ENCODE measurements around the gene MRPL20.
A peak's percentile ranks its signal among the peaks of the same experiment; 100 is the strongest.
"Not testable (repeated sequence)": the region's sequence is repeated elsewhere in the genome, so short reads cannot be mapped to it uniquely, and the experiment has no call there.

MRPL20 gene

DNA sequence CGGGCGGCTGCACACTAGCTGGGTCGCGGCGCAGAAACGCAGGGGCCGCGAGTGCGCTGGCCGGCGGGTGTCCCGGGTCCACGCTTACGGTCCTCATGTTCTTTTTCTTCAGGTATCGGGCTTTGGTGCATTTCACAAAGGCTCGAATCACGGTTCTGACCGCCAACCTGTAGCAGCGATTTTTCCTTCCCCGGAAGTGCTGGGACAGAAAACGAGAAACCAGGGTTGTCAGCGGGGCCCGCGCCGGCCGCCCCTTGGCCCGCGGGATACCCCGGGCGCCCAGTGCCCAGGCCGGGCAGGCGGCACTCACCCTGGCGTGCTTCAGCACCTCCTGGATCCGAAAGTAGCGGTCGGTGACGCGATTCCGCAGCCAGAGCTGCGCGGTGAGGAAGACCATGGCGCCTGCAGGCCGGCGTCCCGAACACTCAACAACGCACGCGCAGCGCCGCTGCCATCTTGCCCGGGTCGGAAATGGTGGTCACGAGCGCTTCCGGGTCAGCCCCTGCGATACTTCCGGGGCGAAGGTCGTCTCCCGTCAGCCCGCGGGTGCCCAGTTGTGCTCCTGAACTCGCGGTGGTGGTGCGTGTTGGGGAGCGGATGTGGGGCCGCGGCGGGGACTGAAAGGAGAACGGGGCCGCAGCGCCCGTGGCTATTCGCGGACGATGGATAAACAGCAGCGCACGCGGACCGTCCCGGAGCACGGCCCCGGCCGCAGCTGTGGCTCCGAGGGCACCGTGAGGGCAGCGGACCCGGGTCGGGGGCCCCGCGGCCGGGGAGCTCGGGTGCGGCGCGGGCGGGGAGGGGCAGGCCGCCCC, at the start of gene MRPL20:
Gene MRPL20 (minus strand): TSS at position 473 of the 815 bp plus-strand sequence. CDS start 76 bp downstream, at position 397.
- DNase-seq (ENCODE audit: low spot score): peak; percentile 92

- not testable (repeated sequence) for DNase-seq (ENCODE audit: low spot score)
These were observed 49.7 kb upstream of the MRPL20 start for GRCh38 chr1:1456683-1457255.

GRCh38 chr1:1455934-1456333, 48.8 kb upstream of the MRPL20 start:
- not testable (repeated sequence) for DNase-seq (ENCODE audit: low spot score)

- DNase-seq (ENCODE audit: low spot score): no peak
These were observed 48.3 kb upstream of the MRPL20 start for GRCh38 chr1:1455366-1455884.

GRCh38 chr1:1454286-1455056, 47.4 kb upstream of the MRPL20 start:
- not testable (repeated sequence) for DNase-seq (ENCODE audit: low spot score)

GRCh38 chr1:1452882-1453281, 45.8 kb upstream of the MRPL20 start:
- DNase-seq (ENCODE audit: low spot score): no peak

GRCh38 chr1:1452365-1452739, 45.3 kb upstream of the MRPL20 start:
- DNase-seq (ENCODE audit: low spot score): not testable (repeated sequence)

GRCh38 chr1:1451696-1452364, 44.7 kb upstream of the MRPL20 start:
- no peak for DNase-seq (ENCODE audit: low spot score)

- DNase-seq (ENCODE audit: low spot score): not testable (repeated sequence)
These were observed 43.5 kb upstream of the MRPL20 start for GRCh38 chr1:1450616-1451015.

GRCh38 chr1:1449099-1449739, 42.1 kb upstream of the MRPL20 start, which contains the start of gene ATAD3C:
ATAD3C (plus strand) TSS chr1:1449689; CDS start chr1:1450684, 995 bp downstream.
- DNase-seq (ENCODE audit: low spot score): no peak

DNA sequence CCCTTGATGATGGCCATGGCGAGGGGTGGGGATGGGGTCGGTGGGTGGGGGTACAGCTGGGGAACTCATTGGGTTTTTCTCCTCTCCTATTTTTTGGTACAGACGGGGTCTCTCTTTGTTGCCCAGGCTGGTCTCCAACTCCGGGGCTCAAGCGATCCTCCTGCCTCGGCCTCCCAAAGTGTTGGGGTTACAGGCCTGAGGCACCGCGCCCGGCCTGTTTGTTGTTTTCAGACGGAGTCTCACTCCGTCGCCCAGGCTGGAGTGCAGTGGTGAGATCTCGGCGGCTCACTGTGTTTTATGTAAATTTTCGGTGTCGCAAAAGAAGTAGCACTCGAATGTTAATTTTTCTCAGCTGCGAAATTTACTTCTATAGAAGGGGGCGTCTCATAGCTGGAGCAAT, 39.5 kb upstream of the MRPL20 start:
- DNase-seq (ENCODE audit: low spot score): not testable (repeated sequence)

DNA sequence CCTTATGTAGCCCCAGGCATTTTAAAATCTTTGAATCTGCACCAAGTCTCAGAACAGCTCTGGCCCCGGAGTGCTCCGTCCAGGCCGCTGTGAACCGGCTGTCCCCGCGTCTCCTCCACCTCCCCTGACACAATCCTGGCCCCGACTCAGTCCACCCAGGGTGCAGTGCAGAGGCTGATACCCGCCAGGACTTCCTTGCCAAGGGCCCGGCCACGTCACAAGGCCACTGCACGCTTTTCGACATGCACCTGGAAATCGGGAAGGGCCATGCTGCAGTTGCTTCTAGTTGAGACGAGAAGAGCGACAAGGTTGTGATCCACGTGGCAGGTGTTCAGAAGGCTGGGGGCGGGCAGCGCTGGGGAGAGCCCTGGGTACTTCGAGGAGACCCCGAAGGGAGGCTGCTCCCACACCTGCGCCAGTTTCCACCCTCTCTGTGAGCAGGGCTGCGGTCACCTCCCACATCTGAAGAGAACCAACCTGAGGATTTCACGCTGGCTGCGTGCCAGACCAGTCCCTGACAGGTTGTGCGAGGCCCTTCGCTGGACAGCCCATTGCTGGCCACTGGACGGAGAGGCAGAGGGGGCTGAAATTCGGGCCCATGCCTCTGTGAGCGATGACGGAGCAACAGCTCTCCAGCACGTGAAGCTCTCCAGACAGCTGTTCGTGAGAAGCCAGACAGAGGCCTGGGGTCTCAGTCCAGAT, 35.1 kb upstream of the MRPL20 start:
- no peak for DNase-seq (ENCODE audit: low spot score)

DNA sequence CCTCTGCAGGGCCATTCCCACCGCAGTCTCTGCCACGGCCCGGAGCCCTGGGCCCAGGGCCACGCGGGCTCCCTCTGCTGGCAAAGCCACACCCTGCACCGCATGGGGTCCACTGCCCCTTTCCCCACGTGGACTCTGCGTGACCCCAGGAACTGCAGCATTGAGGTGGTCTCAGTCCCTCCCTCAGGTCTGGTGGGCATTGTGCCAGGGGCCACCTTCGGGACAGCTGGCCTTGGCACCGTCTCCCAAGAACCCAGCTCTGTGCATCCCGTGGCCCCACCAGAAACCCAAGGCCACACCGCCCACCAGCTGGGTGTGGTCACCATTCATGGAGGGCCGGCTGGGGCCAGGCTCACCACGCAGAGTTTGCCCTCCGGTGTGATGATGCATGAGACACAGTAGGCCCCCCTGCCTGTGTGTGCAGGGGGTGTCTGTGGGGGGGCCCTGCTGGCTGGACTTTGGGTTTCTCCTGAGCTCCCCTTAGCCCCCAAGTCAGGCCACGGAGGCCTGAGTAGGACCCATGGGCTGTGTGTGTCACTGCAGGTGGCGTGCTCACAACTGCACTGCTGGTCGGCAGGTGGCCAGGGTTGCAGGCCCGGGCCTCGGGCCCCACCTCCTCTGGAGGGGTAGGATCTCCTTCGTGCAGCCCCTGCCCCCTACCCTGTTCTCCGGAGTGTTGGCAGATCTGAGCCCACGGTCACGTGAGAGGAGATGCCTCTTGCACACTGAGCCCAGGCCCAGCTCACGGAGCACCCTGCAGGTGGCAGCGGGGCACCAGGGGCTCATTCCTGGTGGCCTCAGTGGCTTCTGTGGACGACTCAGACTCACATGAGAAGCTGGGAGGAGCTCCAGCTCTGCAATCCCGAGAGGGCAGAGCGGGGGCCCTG, 34.2 kb upstream of the MRPL20 start:
- no peak for DNase-seq (ENCODE audit: low spot score)

DNA sequence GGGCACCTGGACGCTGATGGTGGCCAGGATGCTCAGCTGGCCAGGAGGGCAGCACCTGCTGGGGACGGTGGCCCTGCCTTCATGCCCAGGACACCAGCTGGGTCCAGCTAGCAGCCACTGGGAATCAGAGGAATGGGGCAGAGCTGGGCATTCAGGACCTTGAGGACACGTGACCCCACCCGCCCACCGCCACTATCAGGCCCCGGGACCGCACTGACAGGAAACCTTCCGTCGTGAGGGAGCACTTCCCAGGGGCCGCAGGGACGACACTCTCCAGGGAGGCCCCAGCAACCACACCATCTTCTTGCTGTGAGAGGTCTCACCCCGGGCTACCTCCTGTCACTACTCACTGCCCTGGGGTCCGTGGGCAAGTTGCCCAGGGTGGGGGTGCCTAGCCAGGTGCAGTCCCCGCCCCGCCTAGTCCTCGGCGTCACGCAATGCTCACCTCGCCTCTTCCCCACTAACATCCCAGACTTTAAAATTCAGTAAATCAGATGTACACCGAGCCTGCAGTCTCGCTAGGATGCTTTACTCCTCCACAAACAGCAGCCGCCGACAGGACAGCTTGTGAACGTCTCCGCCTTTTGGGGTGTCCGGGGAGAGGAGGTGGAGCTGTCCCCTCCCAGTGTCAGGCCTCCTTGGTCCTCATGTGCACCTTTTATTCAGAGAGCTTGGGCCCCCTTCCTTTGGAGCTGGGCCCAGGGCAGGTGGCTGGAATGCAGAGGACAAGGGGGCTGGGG, 33.3 kb upstream of the MRPL20 start:
- DNase-seq (ENCODE audit: low spot score): no peak

DNA sequence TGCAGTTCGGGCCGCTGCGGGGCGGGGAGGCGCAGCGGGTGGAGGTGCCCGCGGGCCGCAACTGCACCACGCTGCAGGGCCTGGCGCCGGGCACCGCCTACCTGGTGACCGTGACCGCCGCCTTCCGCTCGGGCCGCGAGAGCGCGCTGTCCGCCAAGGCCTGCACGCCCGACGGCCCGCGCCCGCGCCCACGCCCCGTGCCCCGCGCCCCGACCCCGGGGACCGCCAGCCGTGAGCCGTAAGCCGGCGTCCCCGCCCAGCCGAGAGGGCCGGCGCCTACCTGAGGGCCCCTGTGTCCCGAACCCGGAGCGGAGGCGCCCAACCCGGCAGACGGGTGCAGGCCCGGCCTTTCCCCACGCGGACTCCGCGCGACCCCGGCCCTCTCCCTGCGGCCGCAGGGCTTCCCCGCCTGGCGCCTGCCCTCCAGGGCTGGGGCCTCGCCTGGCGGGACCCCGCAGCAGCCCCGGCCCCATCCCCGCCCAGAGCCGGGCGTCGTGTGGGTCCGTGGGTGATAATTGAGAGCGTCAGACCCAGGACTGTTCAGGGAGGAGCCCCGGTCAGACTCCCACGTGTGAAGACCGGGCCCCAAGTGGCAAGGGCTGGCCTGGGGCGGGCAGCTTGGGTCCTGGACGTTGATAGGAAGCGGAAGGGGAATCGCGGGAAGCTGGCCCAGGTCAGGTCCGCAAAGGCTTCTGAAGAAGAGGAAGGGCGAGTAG, 32.6 kb upstream of the MRPL20 start:
- DNase-seq (ENCODE audit: low spot score): no peak

GRCh38 chr1:1438531-1439381, 31.7 kb upstream of the MRPL20 start:
- no peak for DNase-seq (ENCODE audit: low spot score)

GRCh38 chr1:1437904-1438376, 30.8 kb upstream of the MRPL20 start:
- no peak for DNase-seq (ENCODE audit: low spot score)

Measured in cerebellar cortex (tissue), 1 donor.